Endodermal cell (in vitro differentiated cells): ENCODE data around the gene ZNF768. TPM values are rescaled to one million over a fixed set of nuclear protein-coding genes. Genes with fewer than 3 reads are reported as not detected.
A peak's percentile ranks its signal among the peaks of the same experiment; 100 is the strongest.

ENCODE experiments used
- DNase-seq: peaks from one replicate; pipeline ENCODE4 v3.0.0-alpha.2; 2017
- H3K27ac ChIP-seq: 2 replicates; pipeline ENCODE4 v1.5.1; 2013; ENCODE audit warnings: mild to moderate bottlenecking, low read depth, low read length, moderate library complexity
- H3K27me3 ChIP-seq: 2 replicates; pipeline ENCODE4 v1.6.1; 2013; ENCODE audit warnings: mild to moderate bottlenecking, low read length, moderate library complexity; ENCODE audit not compliant: insufficient read depth, control insufficient read depth, poor library complexity, severe bottlenecking
- H3K36me3 ChIP-seq: 2 replicates; pipeline ENCODE4 v1.7.0; 2013; ENCODE audit warnings: mild to moderate bottlenecking, low read length, moderate library complexity; ENCODE audit not compliant: control insufficient read depth, insufficient read depth
- H3K4me1 ChIP-seq: one replicate; pipeline ENCODE4 v1.7.0; 2013; ENCODE audit warnings: low read length; ENCODE audit not compliant: control insufficient read depth, insufficient read depth
- H3K4me3 ChIP-seq: 2 replicates; pipeline ENCODE4 v1.5.1; 2013; ENCODE audit warnings: mild to moderate bottlenecking, low read length, moderate library complexity
- H3K9ac ChIP-seq: 2 replicates; pipeline ENCODE4 v1.6.1; 2013; ENCODE audit warnings: mild to moderate bottlenecking, low read length, moderate library complexity; ENCODE audit not compliant: poor library complexity, severe bottlenecking; ENCODE audit errors: extremely low read depth
- H3K9me3 ChIP-seq: 2 replicates; pipeline ENCODE4 v1.6.1; 2013; ENCODE audit warnings: mild to moderate bottlenecking, low read length, moderate library complexity; ENCODE audit not compliant: control insufficient read depth
- H3K27ac Mint-ChIP-seq: 2 replicates; pipeline ENCODE4 v1.8.0; 2020; ENCODE audit warnings: mixed read lengths
- H3K27me3 Mint-ChIP-seq: 2 replicates; pipeline ENCODE4 v1.8.0; 2021; ENCODE audit warnings: mild to moderate bottlenecking, mixed read lengths; ENCODE audit not compliant: insufficient read depth
- H3K36me3 Mint-ChIP-seq: 2 replicates; pipeline ENCODE4 v1.8.0; 2020; ENCODE audit warnings: low read depth, mixed read lengths
- H3K4me1 Mint-ChIP-seq: 2 replicates; pipeline ENCODE4 v1.8.0; 2020; ENCODE audit warnings: mixed read lengths
- H3K4me3 Mint-ChIP-seq: 2 replicates; pipeline ENCODE4 v1.8.0; 2020; ENCODE audit warnings: mild to moderate bottlenecking, moderate library complexity, mixed read lengths
- H3K9me3 Mint-ChIP-seq: 2 replicates; pipeline ENCODE4 v1.8.0; 2020; ENCODE audit warnings: mild to moderate bottlenecking, mixed read lengths
- CTCF ChIP-seq: fragments of 200-600 bp; sonication (generic); conservative IDR thresholded peaks from 2 replicates; pipeline ENCODE4 v1.5.0; 2021; ENCODE audit warnings: antibody characterized with exemption, mild to moderate bottlenecking
- WGBS, 2 experiments: methylation state at CpG; one replicate each; pipeline versions ENCODE4 v1.1.5 to v1.1.7; 2013; ENCODE audit warnings: missing lambda C conversion rate in 2 of 2, mixed read lengths in 1 of 2; ENCODE audit not compliant: insufficient coverage in 1 of 2, insufficient read length in 1 of 2; 5-methylcytosine and 5-hydroxymethylcytosine counted together
- total RNA-seq, 2 donors: library from RNA; stranded (reverse); fragmentation: NEBNext Ultra II Directional in 1 of 2; extraction: Animal tissue kit (Norgen Biotek cat#: 25700) in 1 of 2; gene quantifications; 2 replicates in 1 of 2; 3 replicates in 1 of 2; pipeline ENCODE4 v1.2.1, GENCODE V29; 2021

ZNF768 gene
- total RNA-seq, 2 donors from 2014 or later: 47.0 to 59.2 TPM

GRCh38 chr16:30488764-30489605 lies 37.4 kb downstream of the ZNF768 start:
- Mint-ChIP-seq H3K4me3 (no peak overlapping the region), H3K27me3 (peaks cover 4% of the 10 kb centered on the region), H3K9me3 (no peaks in the 10 kb centered on the region), H3K27ac (peak overlapping the region; percentile 45), H3K4me1 (peaks cover 8% of the 10 kb centered on the region), H3K36me3 (no peaks in the 10 kb centered on the region)
- 74 to 78% methylated on average over 8 to 11 of the region's 11 CpGs for WGBS, 2 experiments
- DNase-seq: peak; percentile 80
- no peak for TF ChIP-seq CTCF
- H3K4me1 ChIP-seq: no peaks in the 10 kb centered on the region
- H3K27me3 ChIP-seq: no peaks in the 10 kb centered on the region
- H3K36me3 ChIP-seq: no peaks in the 10 kb centered on the region
- H3K9me3 ChIP-seq: no peaks in the 10 kb centered on the region
- no peak overlapping the region for H3K4me3 ChIP-seq
- H3K27ac ChIP-seq: no peak overlapping the region
- no peak overlapping the region for H3K9ac ChIP-seq

GRCh38 chr16:30485818-30486436 lies 40.4 kb downstream of the ZNF768 start:
- Mint-ChIP-seq H3K27ac (no peak overlapping the region), H3K4me3 (no peak overlapping the region), H3K9me3 (no peaks in the 10 kb centered on the region), H3K27me3 (peaks cover 7% of the 10 kb centered on the region), H3K36me3 (no peaks in the 10 kb centered on the region), H3K4me1 (peaks cover 8% of the 10 kb centered on the region)
- Histone ChIP-seq H3K36me3 (no peaks in the 10 kb centered on the region), H3K4me1 (no peaks in the 10 kb centered on the region), H3K4me3 (no peak overlapping the region), H3K27me3 (no peaks in the 10 kb centered on the region), H3K9me3 (no peaks in the 10 kb centered on the region), H3K9ac (no peak overlapping the region), H3K27ac (no peak overlapping the region)
- TF ChIP-seq CTCF: no peak
- DNase-seq: no peak
- 92% methylated on average over 6 to 7 of the region's 7 CpGs for WGBS, 2 experiments

DNA sequence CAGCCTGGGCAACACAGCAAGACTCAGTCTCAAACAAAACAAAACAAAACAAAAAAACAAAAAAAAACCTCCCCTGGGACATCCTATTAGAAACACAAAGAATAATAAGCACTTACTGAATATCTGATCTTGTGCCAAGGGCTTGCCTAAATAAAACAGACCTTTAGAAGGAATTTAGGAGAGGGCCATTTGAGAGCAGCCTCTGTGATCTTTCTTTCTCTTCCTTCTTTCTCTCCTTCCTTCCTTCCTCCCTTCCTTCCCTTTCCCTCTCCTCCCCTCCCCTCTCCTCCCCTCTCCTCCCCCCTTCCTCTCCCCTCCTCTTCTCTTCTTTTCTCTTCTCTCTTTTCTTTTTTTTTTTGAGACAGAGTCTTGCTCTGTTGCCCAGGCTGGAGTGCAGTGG lies 41.5 kb downstream of the ZNF768 start:
- Mint-ChIP-seq H3K36me3 (no peaks in the 10 kb centered on the region), H3K9me3 (no peaks in the 10 kb centered on the region), H3K4me1 (peaks cover 8% of the 10 kb centered on the region), H3K27me3 (peaks cover 10% of the 10 kb centered on the region), H3K4me3 (no peak overlapping the region), H3K27ac (no peak overlapping the region)
- no peak overlapping the region for H3K27ac ChIP-seq
- H3K9me3 ChIP-seq: no peaks in the 10 kb centered on the region
- H3K9ac ChIP-seq: no peak overlapping the region
- H3K36me3 ChIP-seq: no peaks in the 10 kb centered on the region
- no peaks in the 10 kb centered on the region for H3K4me1 ChIP-seq
- no peak for TF ChIP-seq CTCF
- DNase-seq: no peak
- H3K27me3 ChIP-seq: no peaks in the 10 kb centered on the region
- no peak overlapping the region for H3K4me3 ChIP-seq
